NCI-H2227 (cell line): ENCODE results near the gene PPP2R2D.
"Not testable (repeated sequence)": the region's sequence is repeated elsewhere in the genome, so short reads cannot be mapped to it uniquely, and the experiment has no call there.

Experiments
- DNase-seq: peaks from one replicate; lab custom pipeline; 2025; ENCODE audit not compliant: unreplicated experiment; lab: John Stamatoyannopoulos, UW

Gene PPP2R2D

DNA sequence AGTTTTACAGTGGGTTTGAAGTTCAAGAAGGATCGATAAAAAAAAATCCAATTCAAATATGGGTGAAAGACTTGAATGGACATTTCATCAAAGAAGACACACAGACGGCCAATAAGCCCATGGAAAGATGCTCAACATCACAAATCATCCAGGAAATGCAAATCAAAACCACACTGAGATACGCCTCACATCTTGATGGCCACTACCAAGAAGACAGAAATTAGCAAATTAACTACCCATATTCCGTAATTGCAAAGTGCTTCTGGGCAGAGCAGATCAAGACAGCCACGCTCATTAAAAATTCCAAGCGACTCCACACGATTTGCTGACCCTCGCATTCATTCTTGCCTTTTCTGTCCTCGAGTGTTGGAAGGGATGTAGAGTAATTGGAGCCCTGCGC lies 34.1 kb upstream of the PPP2R2D start:
- no peak for DNase-seq

DNA sequence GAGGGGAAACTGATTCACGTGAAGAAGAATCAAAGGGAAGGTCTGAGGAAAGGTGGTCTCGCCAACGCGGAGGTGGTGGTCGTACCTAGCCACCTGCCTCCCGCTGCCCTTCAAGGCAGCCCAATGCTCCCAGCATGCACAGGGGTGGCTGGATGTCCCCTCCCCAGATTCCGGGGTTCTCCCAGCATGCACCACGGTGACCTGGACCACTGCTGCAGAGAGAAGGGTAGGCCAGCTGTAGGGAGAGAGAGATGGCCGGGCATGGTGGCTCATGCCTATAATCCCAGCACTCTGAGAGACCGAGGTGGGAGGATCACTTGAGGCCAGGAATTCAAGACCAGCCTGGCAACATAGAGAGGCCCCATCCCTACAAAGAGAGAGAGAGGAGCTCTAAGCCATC lies 32.4 kb upstream of the PPP2R2D start:
- DNase-seq = no peak

DNA sequence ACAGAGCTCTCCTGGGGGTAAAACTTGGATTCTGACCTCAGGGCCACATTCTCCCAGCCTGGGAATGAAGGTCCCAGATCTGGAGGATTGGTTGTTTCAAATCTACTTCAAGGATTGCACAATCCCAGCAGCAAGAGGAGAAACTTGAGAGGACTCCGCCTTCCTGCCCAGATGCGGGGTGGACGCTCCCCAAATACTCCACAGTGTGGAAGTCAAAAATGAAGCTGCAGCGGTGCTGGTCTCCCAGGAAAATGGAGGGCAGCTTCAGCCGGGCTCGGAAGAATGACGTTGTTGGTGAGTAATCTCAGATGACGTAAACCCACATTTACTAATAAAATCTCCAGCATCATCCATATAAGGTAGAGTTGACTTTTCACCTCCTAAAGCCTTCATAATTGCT lies 31.5 kb upstream of the PPP2R2D start:
- DNase-seq = no peak

DNA sequence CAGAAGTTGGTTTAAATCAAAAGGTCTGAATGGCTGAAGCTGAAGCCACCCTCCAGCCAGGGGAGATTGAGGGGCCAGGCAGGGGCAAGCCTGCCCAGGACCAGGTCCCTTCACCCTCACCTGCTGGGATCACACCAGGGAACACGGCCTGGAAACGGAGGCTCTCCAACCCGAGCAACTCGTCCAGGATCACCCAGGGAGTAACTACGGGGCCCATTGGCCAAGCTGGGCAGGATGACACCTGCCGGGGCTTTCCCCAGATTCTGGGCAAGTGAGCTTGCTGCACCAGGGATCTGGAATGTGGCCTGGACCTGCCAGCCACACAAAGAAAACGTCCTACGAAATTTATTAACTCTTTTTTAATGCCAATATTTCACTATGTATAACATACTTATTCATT lies 30.4 kb upstream of the PPP2R2D start:
- no peak for DNase-seq

DNA sequence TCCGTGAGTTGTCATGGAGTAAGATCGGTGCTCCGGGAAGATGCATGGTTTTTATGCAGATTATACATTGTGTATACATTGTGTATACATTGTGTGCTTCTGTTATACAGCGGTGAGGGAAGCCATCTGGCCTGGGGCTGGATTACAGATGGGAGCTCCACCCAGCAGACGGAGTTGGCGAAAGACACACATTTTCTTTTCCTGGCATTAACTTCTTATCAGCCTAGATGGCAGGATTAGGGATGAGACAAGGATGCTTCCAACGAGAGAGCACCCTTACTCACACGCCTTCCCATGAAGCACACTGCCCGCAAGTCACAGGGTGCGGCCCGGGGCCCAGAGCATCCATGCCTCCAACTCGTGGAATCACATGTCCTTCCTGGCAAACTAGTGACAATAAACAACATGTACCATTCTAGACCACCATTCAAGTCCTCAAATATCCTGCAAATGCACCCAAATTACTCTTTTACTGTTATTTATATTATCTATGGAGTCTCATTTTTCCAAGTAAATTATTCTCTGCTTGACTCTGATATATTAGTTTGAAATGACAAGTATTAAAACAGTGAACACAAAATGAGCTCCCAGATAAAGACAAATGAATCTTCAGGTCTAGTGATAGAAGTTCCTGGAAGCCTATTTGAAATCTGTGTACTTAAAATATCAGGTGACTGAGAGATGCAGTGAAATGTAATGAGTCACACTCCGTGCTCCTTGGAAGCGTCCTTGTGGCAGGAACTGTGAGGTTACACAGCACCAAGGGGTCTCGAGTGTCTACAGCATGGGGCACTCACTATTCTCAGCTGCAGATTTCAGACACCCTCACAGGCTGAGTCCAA lies 29.8 kb upstream of the PPP2R2D start:
- DNase-seq = no peak

DNA sequence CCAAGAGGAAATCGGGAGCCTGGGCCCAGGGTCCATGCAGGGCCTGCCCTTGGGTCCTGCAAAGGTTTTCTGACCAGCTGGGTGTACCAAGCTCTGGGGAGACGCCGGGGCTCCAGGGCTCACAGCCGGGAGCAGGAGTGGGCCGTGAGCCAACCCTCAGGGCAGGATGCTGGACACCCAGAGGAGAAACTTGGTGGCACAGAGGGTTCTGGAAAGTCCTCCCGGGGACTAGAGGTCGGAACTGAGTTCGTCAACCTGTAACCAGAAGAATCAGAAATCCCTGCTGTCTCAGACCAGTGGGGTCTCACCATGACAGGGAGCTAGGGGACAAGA lies 29.2 kb upstream of the PPP2R2D start:
- DNase-seq = no peak

DNA sequence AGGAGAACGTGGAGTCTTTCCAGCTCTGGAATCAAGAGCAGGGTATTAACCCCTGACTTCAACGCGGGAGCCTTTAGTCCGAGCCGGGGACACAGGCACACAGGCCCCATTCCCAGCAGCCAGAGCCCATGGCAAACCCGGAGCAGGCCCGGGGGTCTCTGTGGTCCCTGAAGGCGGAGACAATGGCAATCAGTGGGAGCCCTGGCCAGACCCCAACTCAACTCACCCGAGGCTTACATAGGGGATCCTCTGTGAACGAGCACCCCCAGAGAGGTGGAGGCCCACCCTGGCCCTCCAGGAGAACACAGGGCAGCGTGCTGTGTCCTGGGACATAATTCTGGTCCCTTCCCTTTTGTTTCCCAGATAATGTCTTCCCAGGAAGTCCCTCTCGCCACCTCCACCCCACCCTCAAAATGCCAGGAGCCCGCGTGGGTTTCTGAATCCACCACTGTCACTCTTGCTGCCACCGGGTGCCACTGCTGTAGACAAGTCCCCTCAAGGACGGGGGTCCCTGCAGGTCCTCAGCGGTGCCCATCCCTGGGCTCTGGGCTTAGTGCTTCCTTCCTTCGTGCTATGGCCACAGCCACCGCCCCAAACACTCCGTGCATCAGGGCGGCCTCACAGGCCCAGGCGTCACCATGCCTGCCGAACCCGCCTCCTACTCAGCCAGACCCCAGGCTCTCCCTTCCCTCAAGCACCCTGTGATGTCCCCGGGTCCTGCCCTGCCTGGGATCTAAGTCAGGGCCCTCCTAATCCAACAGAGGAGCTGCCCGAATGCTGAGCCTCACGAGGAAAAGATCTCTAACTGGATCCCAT lies 28.6 kb upstream of the PPP2R2D start:
- DNase-seq = no peak

DNA sequence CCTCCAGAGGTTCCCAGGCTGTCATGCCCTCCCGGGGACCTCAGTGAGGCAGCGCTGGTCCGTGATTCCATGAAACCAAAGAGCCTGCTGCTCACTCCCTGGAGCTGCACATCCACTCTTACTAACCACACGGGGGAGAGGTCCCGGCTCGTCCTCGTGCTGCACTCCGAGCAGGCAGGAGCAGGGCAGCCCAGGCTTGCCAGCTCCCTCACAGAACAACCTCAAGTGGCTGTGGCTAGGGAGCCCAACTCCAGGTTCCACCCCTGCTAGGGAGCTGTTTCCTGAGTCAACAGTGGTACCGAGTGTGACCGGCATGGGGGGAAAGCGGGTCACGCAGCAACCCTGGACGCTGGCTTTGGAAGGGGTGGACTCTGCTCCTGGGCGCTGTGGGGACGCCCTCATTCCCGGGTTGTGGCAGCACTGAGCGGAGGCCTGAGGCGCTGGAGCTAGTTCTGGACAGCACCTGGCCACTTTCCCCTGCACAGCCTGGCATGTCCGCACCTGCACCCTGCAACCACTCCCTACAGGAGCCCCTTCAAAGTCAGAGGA lies 27.9 kb upstream of the PPP2R2D start:
- DNase-seq = no peak

DNA sequence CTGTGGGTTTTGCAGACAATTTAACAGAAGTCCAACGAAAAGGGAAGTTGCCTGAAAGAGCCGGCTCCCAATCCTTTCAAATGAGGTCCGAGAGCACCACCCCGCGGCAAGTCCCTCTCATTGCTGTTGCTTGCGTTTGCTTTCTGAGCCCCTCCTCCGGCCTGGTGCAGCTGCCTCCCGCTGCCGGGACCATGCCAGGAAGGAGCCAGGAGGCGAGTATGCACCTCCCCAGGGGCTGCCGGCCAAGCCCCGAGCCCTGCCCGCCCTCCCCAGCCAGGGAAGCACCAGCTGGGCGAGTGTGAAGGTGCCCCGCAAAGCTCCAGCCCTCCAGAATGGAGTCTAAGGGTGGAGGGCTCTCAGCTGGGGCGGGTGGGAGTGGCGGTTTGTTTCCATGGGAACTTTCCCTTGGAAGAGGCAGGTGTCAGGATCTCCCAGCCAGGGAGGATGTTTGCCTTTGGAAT lies 25.8 kb upstream of the PPP2R2D start:
- DNase-seq = peak; percentile 79

DNA sequence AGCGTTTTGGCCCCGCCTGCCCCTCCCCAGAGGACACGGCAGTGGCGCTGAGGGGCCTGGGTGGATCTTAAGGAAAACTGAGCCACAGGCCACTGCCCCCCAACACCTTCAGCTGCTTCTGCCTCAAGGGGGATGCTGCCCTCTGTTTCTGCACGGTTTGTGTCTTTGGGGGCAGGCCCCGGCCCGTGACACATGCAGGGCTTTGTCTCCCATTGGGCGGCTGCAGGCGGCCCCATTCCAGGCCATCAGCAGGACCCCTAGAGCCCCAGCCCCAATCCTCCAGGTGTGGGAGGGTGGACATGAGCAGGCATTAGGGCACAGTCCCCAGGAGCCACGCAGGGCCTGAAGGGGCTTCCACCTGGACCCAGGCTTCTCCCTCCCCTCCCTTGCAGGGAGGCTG lies 25.3 kb upstream of the PPP2R2D start:
- DNase-seq = no peak

DNA sequence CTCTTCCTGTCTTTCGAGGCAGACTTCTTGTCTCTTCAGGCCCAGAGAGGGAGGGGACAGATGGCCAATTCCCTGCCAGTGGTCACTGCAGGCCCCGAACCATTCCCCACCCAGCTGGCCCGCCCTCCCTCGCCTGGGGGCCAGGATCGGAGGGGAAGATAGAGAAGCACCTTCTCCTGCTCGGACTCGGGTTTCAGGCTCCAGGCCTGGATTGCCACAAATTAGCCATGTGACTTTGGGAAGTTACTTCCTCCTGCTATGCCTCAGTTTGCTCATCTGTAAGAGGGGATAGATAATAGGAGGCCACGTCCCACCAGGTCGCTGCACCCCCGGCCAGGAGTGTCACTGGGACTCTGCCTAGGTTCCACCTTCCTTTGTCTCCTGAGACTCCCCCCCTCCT lies 24.8 kb upstream of the PPP2R2D start:
- DNase-seq = no peak

DNA sequence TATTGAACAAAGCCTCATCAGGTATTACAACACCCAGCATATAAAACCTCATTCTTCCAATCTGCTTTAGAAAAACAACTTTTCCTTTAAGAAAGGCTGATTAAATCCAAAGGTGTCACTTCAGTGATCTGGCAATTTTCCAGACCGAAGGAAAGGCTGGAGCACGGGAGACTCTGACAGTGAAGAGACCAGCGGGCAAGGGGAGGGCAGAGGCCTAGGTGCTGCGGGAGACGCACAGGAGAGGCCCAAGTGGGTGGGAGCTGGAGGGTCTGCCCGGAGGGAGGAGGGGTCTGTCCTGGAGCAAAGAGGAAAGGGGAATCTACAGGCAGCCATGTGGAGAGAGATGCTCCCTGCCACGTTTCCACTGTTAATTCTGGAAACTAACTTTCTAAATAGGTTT lies 24.3 kb upstream of the PPP2R2D start:
- DNase-seq = no peak

DNA sequence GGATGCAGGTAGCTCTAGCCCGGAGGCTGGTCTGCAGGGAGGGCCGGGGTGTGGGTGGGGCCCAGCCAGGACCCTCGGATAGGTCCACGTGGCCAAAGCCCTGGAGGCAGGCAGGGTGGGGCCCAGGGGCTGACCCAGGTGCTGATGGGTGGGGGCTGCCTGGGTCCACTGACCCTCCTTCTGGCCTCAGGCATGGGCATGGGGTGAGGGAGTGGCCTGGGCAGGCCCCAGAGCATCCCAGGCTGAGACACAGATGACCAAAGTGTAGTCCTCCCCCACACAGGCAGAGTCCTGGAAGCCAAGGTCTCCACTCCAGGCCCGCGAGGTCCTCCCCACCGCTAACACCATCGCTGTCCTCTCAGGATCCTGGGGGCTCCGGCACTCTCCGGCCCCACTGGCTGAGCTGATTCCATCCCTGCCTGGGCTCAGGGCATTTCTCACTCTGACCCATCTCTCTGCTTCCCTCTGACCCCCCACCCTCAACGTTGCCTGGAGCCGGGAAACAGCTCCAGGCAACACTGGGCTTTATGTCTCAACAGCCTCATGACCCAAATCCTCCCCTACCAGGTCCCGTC lies 20.7 kb upstream of the PPP2R2D start:
- no peak for DNase-seq

DNA sequence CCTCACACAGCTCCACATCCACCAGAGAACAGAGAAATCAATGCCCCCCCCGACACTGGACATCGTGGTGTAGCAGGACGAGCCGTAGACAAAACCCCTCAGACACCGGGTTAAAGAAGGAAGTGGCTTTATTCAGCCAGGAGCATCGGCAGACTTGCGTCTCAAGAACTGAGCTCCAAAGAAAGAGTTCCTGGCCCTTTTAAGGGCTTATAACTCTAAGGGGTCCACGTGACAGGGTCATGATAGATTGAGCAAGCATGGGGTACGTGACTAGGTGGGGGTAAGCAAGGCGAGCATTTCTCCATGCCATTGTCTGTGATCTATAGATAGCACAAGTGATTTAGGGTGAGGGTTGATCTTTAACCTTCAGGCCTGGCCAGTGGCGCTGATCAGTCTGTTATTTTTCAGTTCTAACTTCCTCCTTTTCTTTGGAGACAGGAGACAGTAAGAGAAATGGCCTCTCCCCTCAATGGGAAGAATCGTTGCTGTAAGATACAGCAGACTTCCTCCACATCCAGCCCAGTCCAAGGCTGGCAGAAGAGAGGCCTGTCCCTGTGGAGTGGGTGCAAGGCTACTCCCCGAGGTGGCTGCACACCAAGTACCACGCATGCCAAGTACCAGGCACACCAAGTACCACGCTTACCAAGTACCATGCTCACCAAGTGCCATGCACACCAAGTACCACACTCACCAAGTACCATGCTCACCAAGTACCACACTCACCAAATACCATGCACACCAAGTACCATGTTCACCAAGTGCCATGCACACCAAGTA lies 19.5 kb upstream of the PPP2R2D start:
- DNase-seq = no peak

DNA sequence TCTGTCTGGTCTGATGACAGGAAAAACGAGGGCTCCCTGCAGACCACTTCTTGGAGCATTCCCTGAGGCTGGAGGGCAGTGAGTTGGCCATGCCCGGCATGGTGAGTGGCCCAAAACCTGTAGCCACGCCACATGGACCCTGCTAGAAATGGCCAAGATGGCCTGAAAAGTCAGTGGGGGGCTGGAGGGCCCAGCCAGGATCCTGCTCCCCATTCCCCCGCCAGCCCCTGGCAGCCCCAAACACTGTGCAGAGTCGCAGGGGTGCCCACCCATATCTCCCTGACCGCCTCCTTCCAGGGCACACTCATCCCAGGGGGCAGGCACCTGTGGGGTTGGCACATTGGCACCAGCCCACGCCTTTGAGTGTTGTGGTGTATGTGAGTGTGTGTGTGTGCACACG lies 18.7 kb upstream of the PPP2R2D start:
- DNase-seq = no peak

DNA sequence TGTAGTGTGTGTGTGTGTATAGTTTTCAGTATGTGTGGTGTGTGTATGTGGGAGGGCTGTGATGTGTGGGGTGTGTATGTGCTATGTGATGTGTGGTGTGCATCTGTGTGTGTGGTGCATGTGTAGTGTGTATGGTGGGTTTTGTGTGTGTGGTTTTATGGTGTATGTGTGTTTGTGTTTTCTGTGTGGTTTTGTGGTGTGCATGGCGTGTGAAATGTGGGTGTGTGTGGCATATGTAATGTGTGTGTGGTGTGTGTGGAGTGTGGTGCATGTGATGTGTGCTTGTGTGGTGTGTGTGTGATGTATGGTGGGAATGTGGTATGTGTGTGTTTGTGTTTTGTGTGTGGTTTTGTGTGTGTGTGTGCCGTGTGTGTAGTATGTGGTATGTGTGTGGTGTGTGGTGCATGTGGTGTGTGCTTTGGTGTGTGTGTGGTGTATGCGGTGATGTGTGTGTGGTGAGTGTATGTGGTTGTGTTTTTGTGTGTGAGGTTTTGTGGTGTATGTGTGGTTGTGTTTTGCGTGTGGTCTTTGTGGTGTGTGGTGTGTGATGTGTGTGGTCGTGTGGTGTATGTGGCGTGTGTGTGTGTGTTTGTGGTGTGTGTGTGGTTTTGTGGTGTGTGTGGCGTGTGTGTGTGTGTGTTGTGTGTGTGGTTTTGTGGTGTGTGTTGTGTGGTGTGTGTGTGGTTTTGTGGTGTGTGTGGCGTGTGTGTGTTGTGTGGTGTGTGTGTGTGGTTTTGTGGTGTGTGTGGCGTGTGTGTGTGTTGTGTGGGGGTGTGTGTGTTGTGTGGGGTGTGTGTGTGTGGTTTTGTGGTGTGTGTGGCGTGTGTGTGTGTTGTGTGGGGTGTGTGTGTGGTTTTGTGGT lies 18.0 kb upstream of the PPP2R2D start:
- no peak for DNase-seq

DNA sequence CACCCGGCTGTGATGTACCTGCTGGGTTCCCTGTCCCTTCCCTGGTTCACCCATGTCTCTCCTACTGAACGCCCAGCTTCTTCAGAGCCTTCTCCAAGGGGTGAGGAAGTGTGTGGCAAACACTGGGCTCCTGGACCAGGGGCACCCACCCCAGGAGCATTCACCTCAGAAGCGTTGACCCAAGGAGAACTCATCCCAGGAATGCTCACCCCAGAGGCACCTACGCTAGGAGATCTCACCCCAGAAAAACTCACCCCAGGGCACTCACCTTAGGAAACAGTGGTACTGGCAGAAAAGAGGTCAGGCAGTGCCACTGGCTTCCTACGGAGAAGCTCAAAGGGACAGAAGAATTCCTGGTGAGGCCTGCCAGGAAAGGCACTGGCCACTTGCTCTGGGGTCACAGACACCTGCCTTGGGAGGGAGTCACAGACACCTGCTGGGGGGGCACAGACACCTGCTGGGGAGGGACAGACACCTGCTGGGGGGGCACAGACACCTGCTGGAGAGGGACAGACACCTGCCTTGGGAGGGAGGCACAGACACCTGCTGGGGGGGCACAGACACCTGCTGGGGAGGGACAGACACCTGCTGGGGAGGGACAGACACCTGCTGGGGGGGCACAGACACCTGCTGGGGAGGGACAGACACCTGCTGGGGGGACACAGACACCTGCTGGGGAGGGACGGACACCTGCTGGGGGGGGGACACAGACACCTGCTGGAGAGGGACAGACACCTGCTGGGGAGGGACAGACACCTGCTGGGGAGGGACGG lies 17.0 kb upstream of the PPP2R2D start:
- DNase-seq = not testable (repeated sequence)

DNA sequence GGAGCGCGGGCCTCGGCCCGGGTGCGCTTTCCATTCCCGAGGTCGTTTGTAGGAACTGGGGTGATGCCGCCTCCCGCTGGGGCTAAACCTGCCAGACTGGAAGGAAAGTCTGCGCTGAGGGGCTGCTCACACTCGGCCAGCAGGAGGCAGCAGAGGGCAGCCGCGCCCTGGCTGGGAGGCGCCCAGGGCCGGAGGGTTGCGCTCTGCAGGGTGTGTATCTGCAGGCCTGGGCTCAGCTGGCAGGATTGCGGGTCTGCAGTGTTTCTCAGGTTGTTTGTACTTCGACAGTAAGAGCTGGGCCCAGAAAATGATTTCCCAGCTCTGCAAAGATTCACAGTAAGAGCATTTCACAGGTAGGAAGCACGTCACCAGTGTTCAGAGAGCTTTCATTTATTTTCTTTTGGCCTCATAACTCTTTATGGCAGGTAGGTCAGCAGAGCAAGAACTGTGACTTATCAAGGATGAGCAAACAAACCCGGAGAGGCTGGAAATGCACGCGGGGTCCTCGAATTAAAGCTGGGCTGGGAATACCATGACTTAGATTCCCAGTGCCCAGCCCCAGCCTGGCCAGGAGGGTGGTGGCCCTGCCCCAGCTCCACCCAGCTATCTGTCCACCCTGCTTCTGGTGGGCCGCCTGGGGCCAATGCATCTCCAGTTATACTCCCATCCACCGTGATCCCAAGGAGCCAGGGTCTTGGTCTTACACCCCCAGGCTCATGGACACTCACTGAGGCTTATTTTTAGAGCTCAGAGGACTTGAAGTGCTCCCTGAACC lies 15.2 kb upstream of the PPP2R2D start:
- no peak for DNase-seq

DNA sequence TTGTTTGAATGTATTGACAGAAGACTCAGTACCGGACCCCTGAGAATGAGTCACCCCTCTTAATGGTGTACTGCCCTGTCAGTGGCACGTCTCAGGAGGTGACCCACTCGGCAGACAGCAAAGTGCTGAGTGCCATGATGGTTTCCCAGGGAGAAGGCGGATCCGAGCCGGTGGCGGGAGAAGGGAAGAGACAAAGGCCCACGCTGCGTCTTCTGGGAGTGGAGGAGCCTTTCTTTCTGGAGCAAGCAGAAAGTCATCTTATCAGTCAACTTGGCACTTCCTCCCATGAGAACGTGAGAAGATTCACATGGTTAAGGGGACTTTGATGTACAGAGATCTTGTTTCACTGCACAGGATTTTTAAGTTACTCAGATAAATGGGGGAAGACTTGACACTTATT lies 14.6 kb upstream of the PPP2R2D start:
- DNase-seq = no peak
